ENCODE measurements around the gene TNFRSF6B.

Gene TNFRSF6B

GRCh38 chr20:63733579-63734081 lies 37.2 kb downstream of the TNFRSF6B start:
- no peak for DNase-seq (ENCODE audit: low read depth)
- no peak for TF ChIP-seq CTCF (conservative IDR thresholded peaks at IDR 0.05; ENCODE audit: low read depth, low read length)
- no peak overlapping the region for H3K4me3 ChIP-seq (ENCODE audit: low read depth, low read length)

- no peak for TF ChIP-seq CTCF (conservative IDR thresholded peaks at IDR 0.05; ENCODE audit: low read depth, low read length)
- no peak for DNase-seq (ENCODE audit: low read depth)
- H3K4me3 ChIP-seq (ENCODE audit: low read depth, low read length): no peak overlapping the region
Measured at GRCh38 chr20:63734111-63734945, 37.9 kb downstream of the TNFRSF6B start.

- no peak for TF ChIP-seq CTCF (conservative IDR thresholded peaks at IDR 0.05; ENCODE audit: low read depth, low read length)
- DNase-seq (ENCODE audit: low read depth): no peak
- no peak overlapping the region for H3K4me3 ChIP-seq (ENCODE audit: low read depth, low read length)
Measured at GRCh38 chr20:63734946-63735858, 38.8 kb downstream of the TNFRSF6B start.

- no peak for TF ChIP-seq CTCF (conservative IDR thresholded peaks at IDR 0.05; ENCODE audit: low read depth, low read length)
- no peak for DNase-seq (ENCODE audit: low read depth)
- H3K4me3 ChIP-seq (ENCODE audit: low read depth, low read length): no peak within 1 kb of the TSS
Measured at GRCh38 chr20:63735859-63736718, 39.6 kb downstream of the TNFRSF6B start, which contains the start of gene LIME1. Gene LIME1, plus strand, starts transcription at chr20:63736664. Its CDS starts 886 bp downstream, at chr20:63737550.

GRCh38 chr20:63736893-63737694 lies 40.6 kb downstream of the TNFRSF6B start:
- no peak for TF ChIP-seq CTCF (conservative IDR thresholded peaks at IDR 0.05; ENCODE audit: low read depth, low read length)
- H3K4me3 ChIP-seq (ENCODE audit: low read depth, low read length): no peak overlapping the region
- DNase-seq (ENCODE audit: low read depth): no peak

- DNase-seq (ENCODE audit: low read depth): no peak
- no peak overlapping the region for H3K4me3 ChIP-seq (ENCODE audit: low read depth, low read length)
- TF ChIP-seq CTCF (conservative IDR thresholded peaks at IDR 0.05; ENCODE audit: low read depth, low read length): no peak
Measured at GRCh38 chr20:63737695-63737944, 41.2 kb downstream of the TNFRSF6B start.

All from choroid plexus epithelial cell (primary cell).